ENCODE measurements around the gene LGR6.

DNA sequence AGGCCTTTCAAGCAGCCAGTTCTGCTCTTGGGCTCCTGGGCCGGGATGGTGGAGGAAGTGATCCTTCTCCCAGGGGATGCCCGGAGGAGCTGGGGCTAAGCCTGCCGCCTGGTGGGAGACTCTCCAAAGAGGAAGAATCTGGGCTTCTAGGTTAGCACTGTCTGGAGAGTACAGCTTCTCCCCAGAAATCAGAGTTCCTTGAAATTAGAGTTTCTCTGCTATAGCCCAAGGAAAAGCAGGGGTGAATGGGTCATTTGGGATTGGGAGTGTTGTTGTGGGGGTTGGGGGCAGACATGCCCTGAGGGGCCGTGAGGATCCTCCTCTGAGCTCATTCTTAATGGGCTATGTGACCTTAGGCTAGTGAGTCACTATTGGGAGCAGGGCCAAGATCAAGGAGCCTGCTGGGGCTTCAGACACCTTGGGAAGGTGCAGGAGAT is 6.5 kb downstream of the LGR6 start:
- TF ChIP-seq, protein P1, sequence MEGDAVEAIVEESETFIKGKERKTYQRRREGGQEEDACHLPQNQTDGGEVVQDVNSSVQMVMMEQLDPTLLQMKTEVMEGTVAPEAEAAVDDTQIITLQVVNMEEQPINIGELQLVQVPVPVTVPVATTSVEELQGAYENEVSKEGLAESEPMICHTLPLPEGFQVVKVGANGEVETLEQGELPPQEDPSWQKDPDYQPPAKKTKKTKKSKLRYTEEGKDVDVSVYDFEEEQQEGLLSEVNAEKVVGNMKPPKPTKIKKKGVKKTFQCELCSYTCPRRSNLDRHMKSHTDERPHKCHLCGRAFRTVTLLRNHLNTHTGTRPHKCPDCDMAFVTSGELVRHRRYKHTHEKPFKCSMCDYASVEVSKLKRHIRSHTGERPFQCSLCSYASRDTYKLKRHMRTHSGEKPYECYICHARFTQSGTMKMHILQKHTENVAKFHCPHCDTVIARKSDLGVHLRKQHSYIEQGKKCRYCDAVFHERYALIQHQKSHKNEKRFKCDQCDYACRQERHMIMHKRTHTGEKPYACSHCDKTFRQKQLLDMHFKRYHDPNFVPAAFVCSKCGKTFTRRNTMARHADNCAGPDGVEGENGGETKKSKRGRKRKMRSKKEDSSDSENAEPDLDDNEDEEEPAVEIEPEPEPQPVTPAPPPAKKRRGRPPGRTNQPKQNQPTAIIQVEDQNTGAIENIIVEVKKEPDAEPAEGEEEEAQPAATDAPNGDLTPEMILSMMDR (IDR thresholded peaks at IDR 0.05), result no peak
- TF ChIP-seq POLR2AphosphoS5 (IDR thresholded peaks at IDR 0.05), result no peak
